PC-3 (cell line): Measurements from ENCODE around the gene VPS41. TPM values are rescaled to one million over a fixed set of nuclear protein-coding genes. Genes with fewer than 3 reads are reported as not detected.

Experiments
- ATAC-seq: fragments of 200-7000 bp; cut with Tn5 transposase; 2 replicates; pipeline ENCODE4 v1.9.1; 2020; ENCODE audit warnings: mild to moderate bottlenecking, moderate library complexity
- BruUV-seq: library from RNA; stranded (reverse); fragments of 400-500 nt; replicated peaks from 2 replicates; lab custom pipeline; 2021; lab: Mats Ljungman, UMichigan
- CTCF ChIA-PET: fragments of 300-600 bp; sonication (Branson Sonifier 250); formaldehyde crosslinking; loops from one replicate; lab custom pipeline; 2022; ENCODE audit warnings: antibody characterized with exemption; lab: Charles Lee
- POLR2A ChIA-PET: fragments of 300-600 bp; sonication (Branson Sonifier 250); formaldehyde crosslinking; loops from one replicate; lab custom pipeline; 2022; ENCODE audit warnings: antibody characterized with exemption; ENCODE audit not compliant: unreplicated experiment; lab: Charles Lee
- DNase-seq: peaks from one replicate; pipeline ENCODE4 v3.0.0-alpha.2; 2015
- H2AFZ ChIP-seq: fragments of 300-600 bp; sonication (generic); 2 replicates; pipeline ENCODE4 v1.6.0; 2016; ENCODE audit warnings: antibody characterized with exemption, low read length
- H3F3A ChIP-seq: fragments of 300-600 bp; sonication (generic); one replicate; pipeline ENCODE4 v1.6.0; 2017; ENCODE audit warnings: antibody characterized with exemption, low read length, control low read depth, mild to moderate bottlenecking; ENCODE audit not compliant: unreplicated experiment
- H3K27ac ChIP-seq: fragments of 300-600 bp; sonication (generic); 2 replicates; pipeline ENCODE4 v1.5.1; 2016; ENCODE audit warnings: mild to moderate bottlenecking, low read length
- H3K27me3 ChIP-seq: fragments of 300-600 bp; sonication (generic); 2 replicates; pipeline ENCODE4 v1.6.1; 2016; ENCODE audit warnings: low read length, mixed read lengths
- H3K36me3 ChIP-seq: fragments of 300-600 bp; sonication (generic); 2 replicates; pipeline ENCODE4 v1.6.1; 2016; ENCODE audit warnings: low read depth, mixed run types, low read length, mixed read lengths
- H3K4me1 ChIP-seq: fragments of 300-600 bp; sonication (generic); 2 replicates; pipeline ENCODE4 v1.5.1; 2016; ENCODE audit warnings: low read length; ENCODE audit not compliant: insufficient read depth
- H3K4me2 ChIP-seq: fragments of 300-600 bp; sonication (generic); 2 replicates; pipeline ENCODE4 v1.6.0; 2016; ENCODE audit warnings: low read length
- H3K4me3 ChIP-seq: fragments of 300-600 bp; sonication (generic); 2 replicates; pipeline ENCODE4 v1.5.1; 2016; ENCODE audit warnings: mild to moderate bottlenecking, low read length, mixed read lengths
- H3K79me2 ChIP-seq: fragments of 300-600 bp; sonication (generic); 2 replicates; pipeline ENCODE4 v1.6.1; 2017; ENCODE audit warnings: low read length, mixed read lengths
- H3K9ac ChIP-seq: fragments of 300-600 bp; sonication (generic); 2 replicates; pipeline ENCODE4 v1.6.0; 2016; ENCODE audit warnings: mild to moderate bottlenecking, low read length
- H3K9me2 ChIP-seq: fragments of 300-600 bp; sonication (generic); replicated peaks from 2 replicates; pipeline ENCODE4 v1.6.1; 2016; ENCODE audit warnings: mixed run types, low read length, mixed read lengths
- H3K9me3 ChIP-seq: fragments of 300-600 bp; sonication (generic); 2 replicates; pipeline ENCODE4 v1.6.1; 2016; ENCODE audit warnings: low read length, mixed read lengths
- H4K20me1 ChIP-seq: fragments of 300-600 bp; sonication (generic); 2 replicates; pipeline ENCODE4 v1.6.1; 2016; ENCODE audit warnings: low read length, mixed read lengths
- EZH2 ChIP-seq: fragments of 300-600 bp; sonication (generic); IDR thresholded peaks from one replicate; pipeline ENCODE4 v1.6.1; 2017; ENCODE audit warnings: antibody characterized with exemption, mild to moderate bottlenecking, low read length; ENCODE audit not compliant: unreplicated experiment
- EZH2phosphoT487 ChIP-seq: fragments of 300-600 bp; sonication (generic); IDR thresholded peaks from 2 replicates; pipeline ENCODE4 v1.6.1; 2018; ENCODE audit warnings: mild to moderate bottlenecking, antibody characterized with exemption, low read length, borderline replicate concordance
- intact Hi-C: fragments of 100-400 bp; cut with micrococcal nuclease; formaldehyde crosslinking; loops from 2 replicates; pipeline ENCODE4 v1.9.0; 2023
- total RNA-seq: library from RNA; depleted of rRNA; stranded (reverse); fragments of >200 nt; gene quantifications from 2 replicates; pipeline ENCODE4 v1.2.3, GENCODE V29; 2014
- TF ChIP-seq, protein P1 (sequence below): fragments of 300-600 bp; sonication (generic); conservative IDR thresholded peaks from 2 replicates; pipeline ENCODE4 v1.5.1; 2017; ENCODE audit warnings: antibody characterized with exemption, low read depth, mild to moderate bottlenecking, low read length

The VPS41 gene
- total RNA-seq, 1 experiment from 2014 or later = 35.2 TPM

DNA sequence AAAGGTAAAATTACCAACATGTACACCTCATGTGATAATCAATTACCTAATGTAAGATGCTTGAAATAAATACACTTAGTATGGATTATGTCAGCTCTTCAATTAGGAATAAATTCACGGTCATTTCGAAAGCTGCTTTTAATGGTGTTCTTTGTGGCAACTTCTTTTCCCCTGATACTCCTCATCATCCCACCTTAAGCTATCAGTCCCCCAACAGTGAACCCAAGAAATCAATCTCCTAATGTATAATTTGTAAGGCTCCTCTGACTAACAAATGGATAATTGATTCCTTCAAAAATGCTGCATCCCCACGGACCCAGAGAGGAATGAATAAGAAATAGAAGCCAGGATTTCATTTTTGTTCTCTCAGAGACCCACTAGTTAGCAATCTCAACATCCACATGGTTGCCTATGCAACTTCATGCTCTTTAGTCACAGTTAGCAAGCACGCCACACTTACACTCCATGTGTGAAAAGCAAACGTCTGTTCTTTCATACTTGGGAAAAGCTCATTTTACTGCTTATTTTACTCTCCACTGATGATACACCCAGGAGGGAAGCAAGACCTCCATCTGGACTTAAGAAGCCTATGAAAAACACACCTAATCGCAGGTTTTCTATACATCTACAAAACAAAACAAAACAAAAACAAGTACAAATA is 70.1 kb downstream of the VPS41 start:
- intact Hi-C loops = no loop called here
- Histone ChIP-seq H3K9me2 (no peaks in the 10 kb centered on the region), H2AFZ (no peak overlapping the region), H3K27ac (no peak overlapping the region), H3K4me1 (peaks cover 5% of the 10 kb centered on the region; the same call in 1 of the 2 replicates), H3K9me3 (no peaks in the 10 kb centered on the region), H3K36me3 (no peaks in the 10 kb centered on the region), H3K4me3 (no peak overlapping the region), H3K4me2 (no peak overlapping the region), H4K20me1 (no peaks in the 10 kb centered on the region), H3F3A (no peaks in the 10 kb centered on the region), H3K27me3 (no peaks in the 10 kb centered on the region), H3K9ac (no peak overlapping the region), H3K79me2 (no peaks in the 10 kb centered on the region)
- TF ChIP-seq, protein P1, sequence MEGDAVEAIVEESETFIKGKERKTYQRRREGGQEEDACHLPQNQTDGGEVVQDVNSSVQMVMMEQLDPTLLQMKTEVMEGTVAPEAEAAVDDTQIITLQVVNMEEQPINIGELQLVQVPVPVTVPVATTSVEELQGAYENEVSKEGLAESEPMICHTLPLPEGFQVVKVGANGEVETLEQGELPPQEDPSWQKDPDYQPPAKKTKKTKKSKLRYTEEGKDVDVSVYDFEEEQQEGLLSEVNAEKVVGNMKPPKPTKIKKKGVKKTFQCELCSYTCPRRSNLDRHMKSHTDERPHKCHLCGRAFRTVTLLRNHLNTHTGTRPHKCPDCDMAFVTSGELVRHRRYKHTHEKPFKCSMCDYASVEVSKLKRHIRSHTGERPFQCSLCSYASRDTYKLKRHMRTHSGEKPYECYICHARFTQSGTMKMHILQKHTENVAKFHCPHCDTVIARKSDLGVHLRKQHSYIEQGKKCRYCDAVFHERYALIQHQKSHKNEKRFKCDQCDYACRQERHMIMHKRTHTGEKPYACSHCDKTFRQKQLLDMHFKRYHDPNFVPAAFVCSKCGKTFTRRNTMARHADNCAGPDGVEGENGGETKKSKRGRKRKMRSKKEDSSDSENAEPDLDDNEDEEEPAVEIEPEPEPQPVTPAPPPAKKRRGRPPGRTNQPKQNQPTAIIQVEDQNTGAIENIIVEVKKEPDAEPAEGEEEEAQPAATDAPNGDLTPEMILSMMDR = no peak
- TF ChIP-seq EZH2 (no peak), EZH2phosphoT487 (no peak)
- POLR2A ChIA-PET = no interaction called here
- BruUV-seq = no TSS peak
- ATAC-seq (no peak), DNase-seq (no peak)
- CTCF ChIA-PET = no interaction called here

- Histone ChIP-seq H3K36me3 (no peaks in the 10 kb centered on the region), H4K20me1 (no peaks in the 10 kb centered on the region), H3K27ac (no peak overlapping the region), H3K79me2 (no peaks in the 10 kb centered on the region), H2AFZ (no peak overlapping the region), H3F3A (no peaks in the 10 kb centered on the region), H3K4me1 (no peaks in the 10 kb centered on the region), H3K9me3 (no peaks in the 10 kb centered on the region), H3K9ac (no peak overlapping the region), H3K4me3 (no peak overlapping the region), H3K9me2 (no peaks in the 10 kb centered on the region), H3K27me3 (no peaks in the 10 kb centered on the region), H3K4me2 (no peak overlapping the region)
- CTCF ChIA-PET = no interaction called here
- ATAC-seq = no peak
- intact Hi-C loops = no loop called here
- DNase-seq = no peak
- POLR2A ChIA-PET = no interaction called here
- no peak for TF ChIP-seq EZH2
- no peak for TF ChIP-seq EZH2phosphoT487
- TF ChIP-seq, protein P1 = no peak
- no TSS peak for BruUV-seq
Observed at GRCh38 chr7:38834357-38834756, 74.6 kb downstream of the VPS41 start.

DNA sequence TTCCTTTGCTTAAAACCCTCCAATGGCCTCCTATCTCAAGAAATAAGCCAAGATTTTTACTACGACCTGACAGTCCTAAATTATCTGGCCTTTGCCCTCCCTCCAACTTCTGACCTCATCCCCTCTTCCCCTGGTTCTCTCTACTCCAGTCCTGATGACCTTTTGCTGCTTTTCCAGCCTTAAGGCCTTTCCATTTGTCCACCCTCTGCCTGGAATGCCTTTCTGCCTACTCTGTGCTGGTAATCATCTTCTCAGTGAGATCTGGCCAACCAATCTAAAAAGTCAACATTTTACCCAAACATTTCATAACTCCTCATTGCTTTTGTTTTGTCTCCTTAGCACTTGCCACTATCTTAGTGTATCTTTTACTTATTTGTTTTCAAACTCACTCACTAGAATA is 75.7 kb downstream of the VPS41 start:
- Histone ChIP-seq H3K79me2 (no peaks in the 10 kb centered on the region), H4K20me1 (no peaks in the 10 kb centered on the region), H3K9me2 (no peaks in the 10 kb centered on the region), H3K9me3 (no peaks in the 10 kb centered on the region), H3K4me2 (no peak overlapping the region), H3K4me1 (no peaks in the 10 kb centered on the region), H3K4me3 (no peak overlapping the region), H3K27ac (no peak overlapping the region), H3K9ac (no peak overlapping the region), H3F3A (no peaks in the 10 kb centered on the region), H3K27me3 (no peaks in the 10 kb centered on the region), H3K36me3 (no peaks in the 10 kb centered on the region), H2AFZ (no peak overlapping the region)
- TF ChIP-seq EZH2phosphoT487 (no peak), EZH2 (no peak)
- TF ChIP-seq, protein P1 = no peak
- no peak for ATAC-seq
- CTCF ChIA-PET = no interaction called here
- no peak for DNase-seq
- POLR2A ChIA-PET = no interaction called here
- intact Hi-C loops = no loop called here
- BruUV-seq = no TSS peak
